HG02885 (cell line): Measurements from ENCODE around the gene MRPL33.

Experiments
- ATAC-seq: cut with Tn5 transposase; IDR thresholded peaks from one replicate; pipeline ENCODE4 v1.9.1; 2021; ENCODE audit warnings: mild to moderate bottlenecking; ENCODE audit not compliant: unreplicated experiment, poor library complexity

Gene MRPL33

DNA sequence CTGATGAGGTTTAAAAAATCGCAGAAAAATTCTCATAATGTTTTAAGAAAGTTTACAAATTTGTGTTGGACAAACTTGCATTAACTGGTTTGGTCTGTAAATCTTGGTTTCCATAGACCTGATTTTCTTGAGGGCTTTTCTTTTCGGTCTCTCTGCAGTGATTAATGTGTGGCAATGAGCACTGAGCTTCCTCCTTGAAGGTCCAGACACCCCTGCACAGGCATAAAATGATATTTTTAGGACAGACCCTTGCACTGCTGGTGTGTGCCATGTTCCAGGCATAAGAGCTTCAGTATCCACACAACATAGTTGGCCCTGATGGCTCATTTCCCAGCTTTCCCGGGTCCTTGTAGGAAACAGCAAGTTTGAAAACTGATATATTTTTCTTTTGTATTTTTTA, 33.7 kb downstream of the MRPL33 start:
- ATAC-seq, result no peak

DNA sequence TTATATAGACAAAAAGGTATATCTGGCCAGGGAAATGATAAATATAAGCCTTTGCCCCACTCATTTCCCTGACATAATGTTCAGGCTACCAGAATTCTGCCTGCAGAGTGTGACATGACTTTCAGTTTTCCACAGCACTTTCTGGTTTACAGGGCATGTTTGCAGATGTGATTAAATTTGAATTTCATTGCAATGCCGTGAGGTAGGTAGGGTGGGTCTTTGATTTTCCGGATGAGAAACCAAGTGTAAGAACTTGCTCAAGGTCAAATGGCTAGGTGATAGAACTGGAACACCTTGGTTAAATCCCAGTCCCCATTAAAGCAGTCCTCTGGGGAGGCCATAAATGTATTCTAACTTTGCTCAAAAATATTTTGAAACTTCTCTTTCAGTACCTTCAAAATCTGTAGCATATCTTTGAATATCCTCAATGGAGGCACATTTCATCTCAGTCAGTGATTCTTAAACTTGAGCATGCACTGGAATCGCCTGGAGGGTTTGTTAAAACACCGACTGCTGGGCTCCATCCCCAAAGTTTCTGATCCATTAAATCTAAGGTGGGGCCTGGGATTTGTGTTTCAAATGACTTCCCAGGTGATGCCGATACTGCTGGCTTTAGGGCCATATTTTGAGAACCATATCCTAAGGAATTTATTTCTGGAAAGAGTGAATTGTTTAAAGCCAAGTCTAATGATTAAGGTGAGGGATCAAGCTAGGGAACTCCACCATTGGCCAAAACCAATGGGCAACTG, 35.0 kb downstream of the MRPL33 start:
- no peak for ATAC-seq

DNA sequence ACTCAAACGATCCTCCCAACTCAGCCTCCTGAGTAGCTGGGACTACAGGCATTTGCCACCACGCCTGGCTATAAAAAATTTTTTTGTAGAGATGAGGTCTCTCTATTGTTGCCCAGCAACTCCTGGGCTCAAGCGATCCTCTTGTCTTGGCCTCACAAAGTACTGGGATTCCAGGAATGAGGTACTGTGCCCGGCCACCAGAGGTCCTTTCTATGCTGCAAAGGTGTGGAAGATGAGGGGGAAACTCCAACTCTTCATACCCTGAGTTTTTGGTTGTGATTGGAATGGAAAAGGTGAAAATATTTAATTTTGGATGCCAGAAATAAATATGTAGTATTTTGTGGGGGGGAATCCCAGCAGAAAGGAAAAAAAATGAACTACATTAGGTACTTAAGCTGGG, 36.0 kb downstream of the MRPL33 start:
- no peak for ATAC-seq

DNA sequence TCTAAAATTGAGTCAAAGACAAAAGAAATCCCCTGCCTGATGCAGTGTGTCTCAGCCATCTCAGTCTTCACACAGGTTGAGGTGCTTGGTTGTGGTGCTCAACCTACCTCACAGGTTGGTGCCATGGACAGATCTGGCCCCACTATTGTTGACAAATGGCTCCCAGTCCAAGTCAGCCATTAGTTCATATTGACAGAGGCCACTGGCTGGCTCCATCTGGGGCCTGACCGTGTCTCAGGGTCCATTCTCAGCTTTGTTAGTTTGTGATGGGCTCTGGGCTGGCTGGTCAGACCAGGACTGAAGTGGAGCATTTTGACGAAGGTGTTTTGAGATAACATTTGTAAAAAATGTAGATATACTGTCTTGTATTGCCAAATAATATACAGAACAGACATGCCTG, 36.9 kb downstream of the MRPL33 start:
- ATAC-seq, result no peak

DNA sequence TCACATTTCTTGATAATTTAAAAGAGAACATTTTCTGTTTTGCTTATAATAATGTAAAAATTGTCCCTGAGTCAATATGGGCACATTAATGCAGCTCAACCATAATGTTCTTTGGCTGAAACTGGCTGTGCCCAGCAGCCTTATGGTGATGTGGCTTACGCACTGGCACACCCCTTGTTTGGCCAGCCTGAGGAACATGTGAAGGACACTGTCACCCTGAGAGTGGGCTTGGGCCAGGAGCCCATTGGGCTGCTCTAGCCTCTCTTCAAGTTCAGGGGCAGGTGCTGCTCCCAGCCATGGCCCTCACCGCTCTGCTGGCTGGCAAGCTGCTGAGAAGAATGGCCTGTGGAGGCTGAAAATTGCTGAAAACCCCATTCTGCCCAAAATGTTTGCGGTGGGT, 37.5 kb downstream of the MRPL33 start:
- ATAC-seq, result no peak

DNA sequence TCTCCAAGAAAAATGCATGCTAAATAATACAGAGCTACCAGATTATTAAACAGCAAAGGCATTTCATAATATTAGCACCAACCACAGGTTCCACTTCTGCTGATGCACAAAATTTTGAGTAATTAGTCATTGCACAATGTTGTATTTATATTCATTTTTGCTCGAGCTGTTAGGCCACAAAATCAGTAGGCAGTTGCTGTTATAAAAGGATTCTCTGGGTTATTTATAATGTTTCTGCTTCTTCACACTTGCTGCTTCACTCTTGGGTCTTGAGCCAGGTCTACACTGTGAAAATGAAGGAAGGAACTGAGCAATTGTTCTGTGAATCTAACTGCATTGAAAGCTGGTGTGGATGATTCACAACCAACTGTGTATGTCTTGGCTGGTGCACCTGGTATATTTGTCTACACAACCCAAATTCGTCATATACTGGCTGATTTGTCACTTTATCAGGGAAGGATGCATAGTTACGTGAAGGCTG, 38.3 kb downstream of the MRPL33 start:
- no peak for ATAC-seq

DNA sequence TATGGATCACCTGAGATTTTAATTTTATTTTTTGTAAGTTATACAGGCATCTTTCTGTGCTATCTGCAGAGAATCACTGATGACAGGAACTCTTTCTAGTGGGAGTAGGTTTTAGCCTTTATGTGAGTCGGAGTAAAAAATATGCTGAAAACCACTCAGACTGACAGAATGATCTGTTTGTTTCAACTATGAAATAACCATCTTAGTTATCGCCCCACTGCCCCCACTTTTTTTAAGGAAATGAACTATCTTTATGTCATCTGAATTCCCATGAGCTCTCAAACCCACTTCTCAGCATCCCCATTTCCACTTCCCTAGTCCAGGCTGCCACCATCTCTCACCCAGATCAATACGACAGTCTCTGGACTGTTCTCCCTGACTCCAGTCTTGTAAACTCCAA, 38.9 kb downstream of the MRPL33 start:
- ATAC-seq, result no peak

DNA sequence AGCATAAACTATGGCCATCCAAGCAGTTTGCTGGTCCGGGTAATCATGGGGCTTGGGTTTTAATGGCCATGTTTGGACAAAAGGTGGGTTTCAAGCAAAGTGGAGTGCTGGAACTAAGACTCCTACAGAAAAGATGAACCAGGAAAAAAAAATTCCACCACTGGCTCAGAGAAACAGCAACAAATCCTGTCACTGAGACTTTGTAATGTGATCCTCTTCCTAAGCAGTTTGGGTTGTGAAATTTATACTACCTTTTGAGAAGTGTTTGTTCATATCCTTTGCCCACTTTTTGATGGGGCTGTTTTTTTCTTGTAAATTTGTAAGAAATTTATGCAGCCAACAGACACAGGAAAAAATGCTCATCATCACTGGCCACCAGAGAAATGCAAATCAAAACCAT, 40.2 kb downstream of the MRPL33 start:
- no peak for ATAC-seq

DNA sequence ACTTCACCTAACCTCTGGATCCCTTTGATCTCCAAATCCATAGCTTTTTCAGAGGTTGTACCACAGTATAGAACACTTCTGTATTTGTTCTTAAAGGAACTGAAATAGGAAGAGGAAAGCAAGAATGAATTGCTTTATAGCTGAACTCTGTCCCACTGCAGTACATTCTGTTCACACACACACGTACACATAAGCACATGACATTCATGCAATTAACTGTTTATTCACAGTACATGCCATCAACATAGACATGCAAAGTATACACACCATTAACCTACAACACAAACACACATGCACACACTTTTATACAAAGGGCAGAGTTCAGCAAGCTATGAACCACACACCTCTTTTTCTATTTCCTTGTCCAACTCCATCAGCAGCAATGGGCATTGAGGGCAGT, 43.2 kb downstream of the MRPL33 start:
- ATAC-seq, result no peak

DNA sequence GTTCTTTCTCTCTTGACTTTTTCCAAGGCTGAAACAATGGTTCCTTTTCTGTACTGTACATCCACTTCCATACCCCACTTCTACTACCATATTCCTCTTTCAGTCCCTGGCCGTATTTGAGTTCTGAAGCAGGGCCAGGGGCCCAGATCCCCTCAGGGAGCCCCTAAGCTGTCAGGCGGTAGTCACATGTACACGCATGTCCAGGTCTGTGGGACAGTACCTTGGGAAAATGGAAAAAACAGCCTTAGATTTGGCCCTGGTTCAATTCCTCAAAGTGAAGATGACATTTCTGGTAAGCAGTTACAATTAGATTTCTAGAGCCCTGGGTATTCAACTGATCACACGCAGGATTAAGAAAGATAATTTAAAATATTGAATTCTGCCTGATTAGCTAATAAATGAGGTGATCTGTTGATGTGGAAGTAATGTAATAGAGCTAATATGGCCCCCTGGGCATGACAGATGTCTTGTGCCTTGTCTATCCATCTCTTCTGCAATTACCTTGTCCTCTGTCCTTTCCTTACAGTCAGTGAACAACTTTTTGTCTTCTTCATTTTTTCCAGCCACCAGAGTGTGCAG, 44.4 kb downstream of the MRPL33 start:
- ATAC-seq, result no peak

DNA sequence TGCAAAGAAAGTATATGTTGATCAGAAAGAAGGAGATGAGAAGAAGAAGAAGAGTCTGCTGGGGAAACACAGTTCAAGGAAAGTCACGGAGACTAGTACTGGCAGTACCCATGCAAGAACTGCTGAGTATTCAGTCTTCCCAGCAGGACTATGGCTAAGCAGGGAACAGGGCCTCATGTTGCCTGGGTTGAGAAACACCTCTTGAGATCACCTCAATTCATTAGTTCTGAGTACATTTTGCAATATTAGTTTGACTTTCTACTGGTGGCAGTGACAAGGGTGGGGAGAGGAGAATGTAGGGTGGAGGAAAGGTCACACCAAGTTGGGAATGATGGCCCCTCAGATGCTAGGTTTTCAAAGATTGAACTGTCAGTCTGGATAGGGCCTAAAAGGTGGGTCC, 50.5 kb downstream of the MRPL33 start:
- ATAC-seq, result no peak

DNA sequence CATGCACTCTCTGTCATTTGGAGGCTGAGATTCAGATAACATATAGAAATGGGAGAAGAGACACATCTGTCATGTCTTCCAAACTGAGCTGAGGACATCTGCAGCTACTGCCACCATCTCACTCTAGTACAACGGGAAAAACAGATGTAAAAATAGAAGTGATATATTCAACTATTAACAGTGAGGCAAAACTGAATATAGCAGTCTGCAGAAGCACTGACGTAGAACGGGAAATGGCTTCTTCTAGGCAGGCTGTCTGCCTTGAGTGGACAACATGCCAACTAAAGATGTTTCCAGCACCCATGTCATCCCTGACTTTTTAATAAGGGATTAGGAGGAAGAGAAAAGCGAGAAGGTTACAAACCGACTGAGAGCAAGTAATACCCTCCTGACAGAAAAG, 51.6 kb downstream of the MRPL33 start:
- ATAC-seq, result no peak

DNA sequence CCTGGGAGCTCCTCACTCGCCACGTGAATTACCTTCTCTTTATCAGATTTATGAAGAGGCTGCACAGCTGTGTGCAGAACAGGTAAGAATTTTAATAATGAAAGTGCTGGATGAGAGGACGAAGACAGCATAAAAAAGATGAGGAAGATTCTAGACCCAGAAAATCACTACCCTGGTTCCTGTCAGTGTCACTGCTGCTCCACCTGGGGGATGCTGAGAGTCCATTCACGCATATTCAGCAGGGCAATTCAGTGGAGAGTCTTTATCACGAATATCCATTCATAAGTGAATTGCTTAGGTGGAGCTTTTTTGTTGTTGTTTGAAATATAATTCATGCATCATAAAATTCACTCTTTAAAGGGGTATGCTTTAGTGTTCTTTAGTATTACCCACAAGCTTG, 52.0 kb downstream of the MRPL33 start:
- ATAC-seq, result no peak

DNA sequence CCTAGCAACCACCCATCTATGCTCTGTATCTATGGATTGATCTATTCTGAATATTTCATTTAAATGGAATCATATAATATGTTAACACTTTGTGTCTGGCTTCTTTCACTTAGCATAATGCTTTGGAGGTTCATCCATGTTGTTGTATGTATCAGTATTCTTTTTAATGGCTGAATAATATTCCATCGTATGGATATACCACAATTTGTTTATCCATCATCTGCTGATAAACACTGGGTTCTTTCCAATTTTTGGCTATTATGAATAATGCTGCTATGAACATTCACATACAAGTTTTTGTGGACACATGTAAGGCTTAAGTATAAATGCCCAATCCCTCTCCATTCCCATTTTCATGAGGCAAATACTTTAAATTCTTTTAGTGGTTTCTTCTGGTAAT, 52.9 kb downstream of the MRPL33 start:
- no peak for ATAC-seq

DNA sequence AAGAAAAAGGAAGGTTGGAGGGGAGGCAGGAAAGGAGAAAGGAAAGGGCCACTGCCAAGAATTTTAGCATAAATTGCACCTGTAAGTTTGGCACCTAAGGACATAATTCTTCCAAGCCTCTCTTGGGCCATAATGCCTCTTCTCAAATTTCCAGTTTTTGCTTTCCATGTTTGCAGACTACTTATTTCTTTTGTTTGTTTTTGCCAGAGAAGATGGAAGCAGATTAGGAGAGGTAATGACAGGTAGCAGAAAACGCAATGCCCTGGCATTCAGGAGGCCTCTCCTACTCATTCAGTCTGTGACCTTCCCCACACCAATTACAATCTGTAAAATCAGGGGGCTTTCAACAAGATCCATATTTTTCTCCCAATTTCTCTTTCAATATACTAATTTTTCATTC, 56.8 kb downstream of the MRPL33 start:
- ATAC-seq, result no peak
